Cortex of kidney (tissue), 1 donor: Measurements from ENCODE around the gene STING1.
"Not testable (repeated sequence)": the region's sequence is repeated elsewhere in the genome, so short reads cannot be mapped to it uniquely, and the experiment has no call there.

Experiments used
- DNase-seq: peaks from one replicate; lab custom pipeline; 2025; lab: John Stamatoyannopoulos, UW

The STING1 gene

DNA sequence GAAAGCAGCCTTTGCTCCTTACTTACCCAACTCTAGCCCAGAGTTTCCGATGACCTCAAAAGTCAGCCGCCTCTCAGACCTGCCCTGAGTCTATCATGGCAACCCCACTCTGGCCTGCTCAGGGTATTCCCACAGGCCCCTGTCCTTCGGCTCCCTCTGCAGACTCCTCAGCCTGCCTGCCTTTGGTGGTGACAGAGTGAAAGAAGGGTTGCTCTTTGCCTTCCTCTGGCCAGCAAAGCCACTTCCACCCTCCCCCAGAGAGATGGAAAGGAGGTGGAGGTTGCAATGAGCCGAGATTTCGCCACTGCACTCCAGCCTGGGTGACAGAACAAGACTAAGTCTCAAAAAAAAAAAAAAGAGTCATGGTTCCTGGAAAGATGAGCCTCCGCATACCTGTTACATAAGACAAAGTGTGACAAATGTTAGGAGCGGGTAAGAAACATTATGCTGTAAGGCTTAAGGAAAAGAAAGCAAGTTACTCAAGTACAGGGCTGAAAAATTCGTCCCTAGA lies 14.1 kb downstream of the STING1 start:
- no peak for DNase-seq

DNA sequence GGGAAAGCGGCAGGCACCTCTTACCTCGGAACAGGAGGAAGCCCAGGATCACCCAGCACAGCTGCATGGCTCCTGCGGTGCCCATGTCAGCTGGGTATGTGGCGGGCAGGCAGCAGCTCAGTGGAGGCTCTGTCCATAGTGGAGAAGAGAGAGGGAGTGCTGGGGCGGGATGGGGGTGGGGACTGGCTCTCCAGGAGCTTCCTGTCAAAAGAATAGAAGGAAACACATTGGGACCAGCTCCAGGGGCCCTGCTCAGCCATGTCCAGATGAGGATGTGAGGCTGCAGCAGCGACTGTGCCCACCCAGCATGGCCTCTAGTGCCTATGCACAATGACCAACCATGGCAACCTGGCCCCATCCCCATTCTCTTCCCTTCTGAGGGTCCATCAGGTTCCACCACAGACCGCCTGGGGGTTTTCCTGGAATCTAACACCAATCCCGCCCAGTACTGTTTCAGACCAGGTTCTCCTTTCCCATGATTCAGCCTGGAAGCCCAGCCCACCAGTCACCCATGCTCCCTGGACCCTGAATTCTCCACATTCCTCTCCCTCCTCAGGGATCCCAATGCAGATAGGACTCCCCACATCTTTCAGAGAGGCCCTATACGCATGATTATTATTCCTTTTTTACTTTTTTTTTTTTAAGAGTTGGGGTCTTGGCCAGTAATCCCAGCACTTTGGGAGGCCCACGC lies 19.8 kb downstream of the STING1 start, which contains the start of gene ECSCR:
TSS of gene ECSCR (minus strand) at position 158 of the 691 bp plus-strand sequence. CDS start at position 85, 73 bp downstream.
- DNase-seq: no peak

GRCh38 chr5:139461698-139462097 lies 20.9 kb downstream of the STING1 start:
- no peak for DNase-seq

DNA sequence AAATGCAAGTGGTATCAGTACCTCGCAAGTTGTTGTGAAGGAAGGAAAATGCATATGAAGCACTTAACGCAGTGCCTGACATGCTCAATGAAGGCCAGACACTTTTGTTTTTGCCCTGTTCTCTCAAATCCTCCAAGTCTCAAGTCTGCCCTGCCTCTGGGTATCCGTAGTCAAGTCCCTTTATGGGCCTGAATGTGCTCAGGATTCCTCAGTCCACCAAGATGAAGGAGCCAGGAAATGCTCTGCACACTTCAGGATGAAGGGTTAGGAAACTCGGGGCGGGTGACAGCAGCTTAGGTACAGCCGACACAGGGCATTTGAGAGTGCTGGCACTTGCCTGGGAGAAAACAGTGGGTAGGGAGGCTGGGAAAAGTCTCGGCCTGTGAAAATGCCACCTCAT lies 21.4 kb downstream of the STING1 start:
- DNase-seq: no peak

DNA sequence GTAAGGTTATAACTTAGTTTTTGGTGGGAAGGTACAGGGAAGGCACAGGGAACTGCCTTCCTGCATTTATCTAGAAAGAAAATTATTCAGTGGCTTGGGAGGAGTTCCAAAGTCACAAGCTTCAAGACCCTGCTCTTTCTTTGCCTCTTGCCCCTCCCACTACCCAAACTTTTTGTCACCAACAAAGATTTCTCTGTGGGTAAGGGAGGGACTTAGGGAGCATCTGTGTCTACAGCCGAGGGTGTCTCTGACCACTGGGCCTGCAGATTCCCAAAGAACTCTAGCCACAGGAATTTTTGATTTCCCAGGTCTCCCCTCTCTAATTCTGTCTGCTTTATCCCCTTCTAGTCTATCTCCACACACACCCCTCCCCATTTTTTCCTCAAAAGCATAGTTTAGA lies 22.1 kb downstream of the STING1 start:
- DNase-seq: no peak

GRCh38 chr5:139459451-139459934 lies 23.1 kb downstream of the STING1 start:
- DNase-seq: no peak

DNA sequence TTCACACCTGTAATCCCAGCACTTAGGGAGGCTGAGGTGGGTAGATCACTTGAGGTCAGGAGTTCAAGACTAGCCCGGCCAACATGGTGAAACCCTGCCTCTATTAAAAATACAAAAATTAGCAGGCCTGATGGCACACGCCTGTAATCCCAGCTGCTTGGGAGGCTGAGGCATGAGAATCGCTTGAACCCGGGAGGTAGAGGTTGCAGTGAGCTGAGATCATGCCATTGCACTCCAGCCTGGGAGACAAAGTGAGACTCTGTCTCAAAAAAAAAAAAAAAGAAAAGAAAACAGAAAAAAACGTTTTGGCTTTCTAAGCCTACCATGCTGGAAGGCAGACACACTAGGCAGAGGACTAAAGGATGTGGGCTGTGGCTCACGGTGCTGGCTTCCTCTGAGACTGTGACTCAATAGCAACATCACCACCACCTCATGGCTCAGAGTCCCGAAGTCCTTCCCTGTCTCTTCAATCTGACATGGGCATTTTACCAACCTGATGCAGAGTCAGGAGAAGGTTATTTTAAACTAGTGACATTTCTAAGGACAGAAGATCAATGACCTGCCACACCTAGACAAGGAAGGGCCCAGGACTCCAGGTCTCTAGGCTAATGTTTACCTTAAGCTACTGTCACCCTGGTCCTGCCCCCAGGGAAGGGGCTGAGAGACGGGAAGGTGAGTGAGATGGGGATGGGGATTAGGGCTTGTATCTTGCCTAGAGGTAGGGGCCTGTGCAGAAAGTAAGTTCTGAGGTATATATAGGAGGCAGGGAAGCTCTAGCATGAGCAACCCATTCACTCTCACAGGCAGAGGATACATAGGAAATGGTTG lies 23.8 kb downstream of the STING1 start:
- no peak for DNase-seq

DNA sequence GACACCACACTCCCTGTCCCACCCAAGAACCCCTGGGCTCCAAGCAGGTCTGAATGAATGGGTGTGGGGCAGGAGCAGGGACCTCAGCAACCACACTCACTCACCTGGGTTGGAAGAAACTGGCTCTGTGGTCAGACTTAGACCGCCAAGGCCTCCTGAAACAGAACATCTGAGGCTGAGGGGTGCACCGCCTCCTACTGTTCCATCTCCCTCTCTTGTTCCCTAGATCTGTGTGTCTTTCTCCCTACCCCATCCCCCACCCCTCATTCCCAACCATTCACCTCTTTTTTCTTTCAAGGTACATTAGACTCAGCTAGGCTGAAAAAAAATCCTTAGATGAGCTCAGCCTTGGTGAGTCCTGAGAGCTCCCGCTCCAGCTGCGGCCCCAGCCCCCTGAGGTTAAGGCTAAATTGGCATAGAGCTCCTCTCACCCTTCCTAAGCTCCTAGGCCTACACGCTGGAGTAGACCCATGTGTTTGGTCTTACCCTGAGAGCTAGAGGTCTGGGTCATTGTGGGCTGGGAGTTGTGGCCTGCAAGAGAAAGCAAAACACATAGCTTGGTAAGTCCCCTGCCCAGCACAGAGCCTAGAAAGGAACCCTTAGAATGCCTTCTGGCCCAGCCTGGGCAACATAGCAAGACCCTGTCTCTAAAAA lies 24.8 kb downstream of the STING1 start:
- DNase-seq: no peak

DNA sequence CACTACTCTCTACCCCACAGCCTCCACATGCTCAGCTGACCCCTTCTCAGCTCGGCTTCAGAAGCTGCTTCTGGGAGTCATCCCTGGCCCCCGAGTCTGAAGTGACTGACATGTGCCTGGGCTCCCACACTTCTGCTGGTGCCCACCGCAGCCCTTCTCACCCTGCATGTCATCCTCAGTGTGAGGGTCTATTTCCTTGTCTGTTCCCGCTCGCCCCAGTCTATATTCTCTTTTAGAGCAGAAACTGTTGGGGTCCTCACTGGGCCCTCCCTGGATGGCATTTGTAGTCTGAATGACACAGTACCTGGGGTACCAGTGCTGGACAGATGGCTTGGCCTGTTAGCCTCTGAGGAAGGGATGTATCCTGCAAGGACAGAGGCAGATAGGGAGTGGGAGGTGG lies 25.3 kb downstream of the STING1 start:
- no peak for DNase-seq

DNA sequence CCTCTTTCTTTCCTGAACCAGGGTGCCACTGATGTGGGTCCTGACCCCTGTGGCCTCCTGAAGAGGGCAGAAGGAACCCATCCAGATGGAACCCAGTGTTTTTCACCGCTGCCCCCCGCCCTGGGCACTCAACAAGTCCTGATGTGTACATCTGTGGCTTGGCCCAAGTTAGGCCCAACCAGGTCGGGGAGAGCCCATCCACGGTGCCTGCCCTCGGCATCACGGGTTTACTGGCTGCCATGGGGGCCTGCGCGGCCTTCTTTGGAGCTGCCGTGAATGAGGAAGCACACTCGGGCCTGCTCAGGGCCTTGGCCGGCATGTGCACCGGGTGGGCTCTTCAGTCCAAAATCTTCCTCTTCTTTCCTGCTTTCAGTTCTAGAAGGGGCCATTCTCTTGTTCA lies 25.8 kb downstream of the STING1 start:
- no peak for DNase-seq

GRCh38 chr5:139454568-139455290 lies 27.8 kb downstream of the STING1 start:
- no peak for DNase-seq

DNA sequence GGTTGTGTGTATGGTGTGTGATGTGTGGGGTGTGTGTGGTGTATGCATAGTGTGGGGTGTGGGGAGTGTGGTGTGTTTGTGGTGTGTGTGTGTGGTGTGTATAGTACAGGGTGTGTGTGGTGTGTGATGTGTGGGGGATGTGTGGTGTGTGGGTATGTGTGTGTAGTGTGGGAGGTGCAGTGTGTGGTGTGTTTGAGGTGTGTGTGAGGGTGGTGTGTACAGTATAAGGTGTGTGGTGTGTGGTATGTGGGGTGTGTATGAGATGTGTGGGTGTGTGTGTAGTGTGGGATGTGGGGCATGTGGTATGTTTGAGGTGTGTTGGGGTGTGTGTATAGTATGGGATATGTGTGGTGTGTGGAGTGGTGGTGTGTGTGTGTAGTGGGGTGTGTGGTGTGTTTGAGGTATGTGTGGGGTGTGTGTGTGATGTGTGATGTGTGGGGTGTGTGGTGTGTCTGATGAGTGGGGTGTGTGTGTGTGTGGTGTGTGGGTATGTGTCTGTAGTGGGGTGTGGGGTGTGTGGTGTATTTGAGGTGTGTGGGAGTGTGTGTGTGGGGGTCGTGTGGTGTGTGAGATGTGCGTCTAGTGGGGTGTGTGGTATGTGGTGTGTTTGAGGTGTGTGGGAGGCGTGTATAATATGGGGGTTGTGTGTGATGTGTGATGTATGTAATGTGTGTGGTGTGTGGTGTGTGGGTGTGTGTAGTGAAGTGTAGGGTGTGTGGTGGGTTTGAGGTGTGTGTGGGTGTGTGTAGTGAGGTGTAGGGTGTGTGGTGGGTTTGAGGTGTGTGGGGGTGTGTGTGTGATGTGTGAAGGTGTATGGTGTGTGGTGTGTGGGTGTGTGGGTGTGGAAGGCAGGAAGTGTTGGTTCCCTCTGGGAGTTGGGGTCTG lies 28.6 kb downstream of the STING1 start:
- DNase-seq: no peak

DNA sequence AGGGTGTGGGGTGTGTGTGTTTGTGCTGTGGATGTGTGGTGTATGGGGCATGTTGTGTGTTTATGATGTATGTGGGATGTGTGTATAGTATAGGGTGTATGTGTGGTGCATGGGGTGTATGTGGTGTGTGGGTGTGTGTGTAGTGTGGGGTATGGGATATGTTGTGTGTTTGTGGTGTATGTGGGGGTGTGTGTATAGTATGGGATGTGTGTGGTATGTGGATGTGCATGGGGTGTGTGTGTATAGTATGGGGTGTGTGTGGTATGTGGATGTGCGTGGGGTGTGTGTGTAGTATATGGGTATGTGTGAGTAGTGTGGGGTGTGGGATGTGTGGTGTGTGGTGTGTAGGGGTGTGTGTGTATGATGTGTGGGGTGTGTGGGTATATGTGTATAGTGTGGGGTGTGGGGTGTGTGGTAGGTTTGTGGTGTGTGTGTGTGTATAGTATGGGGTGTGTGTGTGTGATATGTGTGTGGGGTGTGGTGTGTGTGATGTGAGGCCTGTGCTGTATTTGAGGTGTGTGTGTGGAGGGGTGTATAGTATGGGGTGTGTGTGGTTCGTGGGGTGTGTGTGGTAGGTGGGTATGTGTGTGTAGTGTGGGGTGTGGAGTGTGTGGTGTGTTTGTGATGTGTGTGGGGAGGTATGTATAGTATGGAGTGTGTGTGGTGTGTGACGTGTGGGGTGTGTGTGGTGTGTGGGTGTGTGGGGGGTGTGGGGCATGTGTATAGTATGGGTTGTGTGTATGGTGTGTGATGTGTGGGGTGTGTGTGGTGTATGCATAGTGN lies 30.5 kb downstream of the STING1 start:
- no peak for DNase-seq

GRCh38 chr5:139451176-139451575 lies 31.4 kb downstream of the STING1 start:
- no peak for DNase-seq

DNA sequence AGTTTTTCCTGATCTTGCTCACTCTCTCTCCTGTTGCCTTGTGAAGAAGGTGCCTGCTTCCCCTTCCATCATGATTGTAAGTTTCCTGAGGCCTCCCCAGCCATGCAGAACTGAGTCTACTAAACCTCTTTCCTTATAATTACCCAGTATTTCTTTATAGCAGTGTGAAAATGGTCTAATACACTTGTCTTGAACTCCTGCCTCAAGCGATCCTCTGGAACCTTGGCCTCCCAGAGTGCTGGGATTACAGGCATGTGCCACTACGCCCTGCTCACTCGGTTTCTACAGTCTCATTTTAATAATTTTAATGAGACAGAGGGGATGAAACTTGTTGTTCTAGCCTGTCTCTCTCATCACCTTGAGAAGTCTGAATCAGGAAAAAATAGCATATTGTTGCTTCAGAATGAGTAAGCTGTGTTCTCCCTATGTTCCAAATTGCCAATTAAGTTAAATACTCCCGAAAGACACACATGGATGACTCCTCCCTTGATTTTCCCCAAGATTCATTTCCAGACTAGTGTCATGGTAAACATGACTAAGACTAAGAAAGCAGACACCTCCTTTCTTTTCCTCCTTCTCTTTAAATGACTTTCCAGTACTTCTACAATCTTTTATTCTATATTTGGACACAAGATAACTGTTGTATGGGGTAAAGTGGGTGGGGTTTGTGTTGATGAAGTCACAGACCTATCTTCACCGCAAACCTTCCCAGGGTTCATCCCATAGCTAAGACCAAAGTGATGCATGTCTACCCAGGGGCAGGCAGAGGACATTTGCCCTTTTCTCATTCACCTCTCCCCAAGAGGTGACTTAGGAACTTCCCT lies 35.4 kb downstream of the STING1 start:
- no peak for DNase-seq

DNA sequence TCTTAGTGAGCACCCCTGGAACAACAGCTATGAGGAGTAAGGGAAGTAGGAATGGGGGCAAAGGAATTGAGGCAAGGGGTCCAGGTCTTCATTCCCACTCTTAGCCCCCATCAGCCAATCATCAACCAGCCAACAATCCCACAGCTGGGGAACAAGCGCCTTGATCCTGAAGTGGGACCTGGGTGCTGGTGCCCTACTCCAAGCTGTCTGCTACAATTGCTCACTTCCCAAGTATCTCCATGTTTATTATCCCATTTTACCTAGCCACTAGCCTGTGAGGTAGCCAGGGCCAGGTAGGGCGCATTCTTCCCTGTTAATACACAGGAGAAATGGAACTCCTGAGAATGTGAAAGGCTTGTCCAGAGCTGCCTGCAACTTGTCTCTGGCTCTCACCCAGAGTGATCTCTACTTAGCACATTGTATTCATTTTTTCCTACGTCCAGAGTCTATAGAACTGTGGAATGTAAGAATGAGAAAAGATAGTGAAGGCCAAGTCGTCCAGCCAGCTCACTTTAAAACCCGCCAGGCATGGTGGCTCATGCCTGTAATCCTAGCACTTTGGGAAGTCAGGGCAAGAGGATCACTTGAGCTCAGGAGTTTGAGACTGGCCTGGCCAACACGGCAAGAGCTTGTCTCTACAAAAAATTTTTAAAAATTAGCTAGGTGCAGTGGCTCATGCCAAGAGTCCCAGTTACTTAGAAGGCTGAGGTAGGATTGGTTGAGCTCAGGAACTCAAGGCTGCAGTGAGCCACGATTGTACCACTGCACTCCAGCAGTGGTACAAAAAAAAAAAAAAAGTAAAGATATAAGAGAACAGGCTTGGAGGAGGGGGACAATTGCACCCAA lies 37.0 kb downstream of the STING1 start:
- DNase-seq: no peak

- no peak for DNase-seq
Measured at GRCh38 chr5:139443831-139444453, 38.6 kb downstream of the STING1 start.

DNA sequence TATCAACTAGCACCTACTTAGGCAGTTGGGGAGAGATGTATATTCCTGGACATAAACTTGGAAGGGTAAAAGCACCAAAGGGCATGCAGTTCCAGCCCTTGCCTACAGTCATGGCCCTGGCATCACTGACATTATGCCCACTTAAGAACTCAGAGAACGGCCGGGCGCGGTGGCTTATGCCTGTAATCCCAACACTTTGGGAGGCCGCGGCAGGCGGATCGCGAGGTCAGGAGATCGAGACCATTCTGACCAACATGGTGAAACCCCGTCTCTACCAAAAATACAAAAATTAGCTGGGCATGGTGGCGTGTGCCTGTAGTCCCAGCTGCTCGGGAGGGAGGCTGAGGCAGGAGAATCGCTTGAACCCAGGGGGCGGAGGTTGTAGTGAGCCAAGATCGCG lies 42.1 kb downstream of the STING1 start:
- DNase-seq: not testable (repeated sequence)
